Effector memory CD8-positive, alpha-beta T cell (primary cell): ENCODE measurements around the gene PTPRU.

Experiments used
- ATAC-seq: fragments of 150-1000 bp; cut with Tn5 transposase; replicated peaks from 2 replicates; pipeline ENCODE4 v1.10.0; 2021; ENCODE audit warnings: mild to moderate bottlenecking, moderate library complexity
- DNase-seq, 3 experiments: peaks; one replicate each; pipeline ENCODE4 v3.0.0; 2021
- H3K27ac Mint-ChIP-seq, 2 donors: one replicate each; pipeline ENCODE4 v1.8.0; 2022; ENCODE audit warnings: mild to moderate bottlenecking in 2 of 2, mixed read lengths in 2 of 2, moderate library complexity in 2 of 2
- H3K27me3 Mint-ChIP-seq, 2 donors: one replicate each; pipeline ENCODE4 v1.8.0; 2022; ENCODE audit warnings: mixed read lengths in 2 of 2
- H3K36me3 Mint-ChIP-seq: one replicate; pipeline ENCODE4 v1.8.0; 2022; ENCODE audit warnings: mild to moderate bottlenecking, moderate library complexity, mixed read lengths; ENCODE audit not compliant: insufficient read depth
- H3K4me1 Mint-ChIP-seq, 2 donors: one replicate each; pipeline ENCODE4 v1.8.0; 2022; ENCODE audit warnings: low read depth in 2 of 2, mixed read lengths in 2 of 2
- H3K4me3 Mint-ChIP-seq, 2 donors: one replicate each; pipeline ENCODE4 v1.8.0; 2022; ENCODE audit warnings: mild to moderate bottlenecking in 2 of 2, mixed read lengths in 2 of 2, moderate library complexity in 2 of 2
- H3K9me3 Mint-ChIP-seq, 2 donors: one replicate each; pipeline ENCODE4 v1.8.0; 2022; ENCODE audit warnings: mixed read lengths in 2 of 2
- total RNA-seq, 9 experiments: gene quantifications; one replicate each; lab custom pipeline; 2026; lab: John Stamatoyannopoulos, UW

The PTPRU gene
- 0 to 3.5 (median 0.29) reads per million in 9 experiments for total RNA-seq

- Mint-ChIP-seq H3K27ac (peak within 1 kb of the TSS in 1 of 2 donors; percentile 5), H3K9me3 (no peaks in the 10 kb centered on the region), H3K27me3 (peaks cover 36 to 76% of the 10 kb centered on the region in 2 donors), H3K36me3 (peaks cover 5% of the 10 kb centered on the region), H3K4me1 (peaks cover 14 to 15% of the 10 kb centered on the region in 2 donors), H3K4me3 (peak within 1 kb of the TSS; percentile 78 to 90)
- DNase-seq (peak; percentile 76 to 84 (median 79)), ATAC-seq (peak; percentile 87)
Measured at GRCh38 chr1:29235955-29236711, at the start of gene PTPRU. PTPRU (plus strand) TSS chr1:29236522; CDS start chr1:29236645, 123 bp downstream.

DNA sequence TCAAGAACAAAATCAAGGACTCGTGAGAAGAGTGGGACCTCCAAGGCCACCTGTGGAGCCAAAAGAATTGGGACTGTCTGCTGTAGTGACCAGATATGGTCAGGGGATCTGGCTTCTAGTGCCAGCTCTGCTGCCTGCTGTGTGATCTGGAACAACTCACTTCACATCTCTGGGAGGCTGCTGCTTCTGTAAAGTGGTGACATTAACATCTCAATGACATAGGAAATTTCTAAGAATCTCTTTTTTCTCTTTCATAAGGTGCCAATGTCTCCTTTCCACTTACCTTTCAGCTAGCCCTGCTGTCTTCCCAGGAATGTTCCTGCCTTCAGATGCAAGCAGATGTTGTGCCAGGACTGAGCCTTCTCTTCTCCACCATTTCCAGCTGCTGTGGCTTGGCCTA lies 49.6 kb upstream of the PTPRU start:
- peaks cover 4 to 5% of the 10 kb centered on the region in 2 donors for H3K4me1 Mint-ChIP-seq
- H3K9me3 Mint-ChIP-seq = no peaks in the 10 kb centered on the region
- H3K36me3 Mint-ChIP-seq = peaks cover 14% of the 10 kb centered on the region
- ATAC-seq (no peak), DNase-seq (no peak)
- H3K4me3 Mint-ChIP-seq = no peak overlapping the region
- no peaks in the 10 kb centered on the region for H3K27me3 Mint-ChIP-seq
- H3K27ac Mint-ChIP-seq = no peak overlapping the region

GRCh38 chr1:29190718-29191117 lies 45.6 kb upstream of the PTPRU start:
- no peaks in the 10 kb centered on the region for H3K9me3 Mint-ChIP-seq
- DNase-seq = no peak
- no peaks in the 10 kb centered on the region for H3K4me1 Mint-ChIP-seq
- peaks cover 15% of the 10 kb centered on the region for H3K36me3 Mint-ChIP-seq
- H3K27ac Mint-ChIP-seq = no peak overlapping the region
- no peak overlapping the region for H3K4me3 Mint-ChIP-seq
- H3K27me3 Mint-ChIP-seq = no peaks in the 10 kb centered on the region
- ATAC-seq = no peak

GRCh38 chr1:29193879-29194455 lies 42.4 kb upstream of the PTPRU start:
- H3K4me3 Mint-ChIP-seq = no peak overlapping the region
- peak overlapping the region in 1 of 2 donors; percentile 60 for H3K27ac Mint-ChIP-seq
- no peaks in the 10 kb centered on the region for H3K4me1 Mint-ChIP-seq
- DNase-seq (no peak), ATAC-seq (no peak)
- H3K9me3 Mint-ChIP-seq = no peaks in the 10 kb centered on the region
- no peaks in the 10 kb centered on the region for H3K27me3 Mint-ChIP-seq
- H3K36me3 Mint-ChIP-seq = peaks cover 13% of the 10 kb centered on the region

DNA sequence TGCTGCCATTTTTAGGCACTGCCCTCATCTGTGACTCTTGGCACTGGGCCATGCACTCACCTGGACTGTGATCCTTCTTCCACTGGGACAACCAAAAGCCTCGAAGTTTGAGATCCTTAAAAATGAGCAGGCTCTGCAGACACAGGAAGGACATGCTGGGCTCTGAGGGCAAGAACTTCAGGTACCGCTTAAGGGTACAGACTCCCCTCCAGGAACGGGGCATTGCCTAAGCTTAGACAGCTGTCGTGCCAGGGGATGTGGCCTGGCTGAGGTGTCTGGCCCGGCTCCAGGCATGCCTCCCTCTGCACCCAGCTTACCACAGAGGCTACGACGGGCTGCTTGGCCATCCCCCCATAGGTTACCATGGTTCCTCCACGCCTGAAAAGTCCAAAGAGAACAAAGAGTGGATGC lies 40.4 kb upstream of the PTPRU start:
- no peak overlapping the region for H3K4me3 Mint-ChIP-seq
- peaks cover 24% of the 10 kb centered on the region for H3K36me3 Mint-ChIP-seq
- no peaks in the 10 kb centered on the region for H3K27me3 Mint-ChIP-seq
- ATAC-seq (no peak), DNase-seq (no peak)
- no peaks in the 10 kb centered on the region for H3K9me3 Mint-ChIP-seq
- H3K27ac Mint-ChIP-seq = no peak overlapping the region
- H3K4me1 Mint-ChIP-seq = no peaks in the 10 kb centered on the region

DNA sequence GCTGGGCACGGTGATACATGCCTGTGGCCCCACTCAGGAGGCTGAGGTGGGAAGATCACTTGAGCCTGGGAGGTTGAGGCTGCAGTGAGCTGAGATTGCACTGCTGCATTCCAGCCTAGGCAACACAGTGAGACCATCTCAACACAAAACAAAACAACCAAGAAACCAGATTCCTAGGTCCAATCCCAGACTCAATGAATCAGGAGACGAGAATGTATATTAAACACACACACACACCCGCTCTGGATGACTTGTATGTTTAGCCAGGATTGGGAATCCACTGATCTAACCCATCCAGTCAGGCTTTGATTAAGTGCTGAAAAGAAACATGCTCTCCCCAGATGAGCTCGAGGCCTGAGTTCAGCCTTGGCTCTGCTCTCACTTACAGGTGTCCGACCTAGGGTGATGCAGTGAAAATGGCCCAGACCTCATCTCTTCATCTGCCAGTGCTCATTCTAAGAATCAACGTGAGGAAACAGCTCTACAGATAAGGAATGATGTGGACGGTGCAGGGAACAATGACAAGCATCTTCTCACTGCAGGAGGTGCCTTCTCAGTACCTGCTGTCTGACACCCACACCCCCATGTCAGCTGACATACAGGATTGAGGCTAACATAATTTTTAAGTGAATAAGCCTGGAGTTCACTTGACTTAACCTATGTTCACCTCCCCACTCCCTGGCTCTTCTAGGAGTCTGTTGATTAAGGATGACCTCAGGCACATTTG lies 39.3 kb upstream of the PTPRU start:
- DNase-seq = no peak
- Mint-ChIP-seq H3K27ac (peak overlapping the region in 1 of 2 donors; percentile 26), H3K36me3 (peaks cover 27% of the 10 kb centered on the region), H3K27me3 (no peaks in the 10 kb centered on the region), H3K9me3 (no peaks in the 10 kb centered on the region), H3K4me1 (no peaks in the 10 kb centered on the region), H3K4me3 (no peak overlapping the region)
- no peak for ATAC-seq

DNA sequence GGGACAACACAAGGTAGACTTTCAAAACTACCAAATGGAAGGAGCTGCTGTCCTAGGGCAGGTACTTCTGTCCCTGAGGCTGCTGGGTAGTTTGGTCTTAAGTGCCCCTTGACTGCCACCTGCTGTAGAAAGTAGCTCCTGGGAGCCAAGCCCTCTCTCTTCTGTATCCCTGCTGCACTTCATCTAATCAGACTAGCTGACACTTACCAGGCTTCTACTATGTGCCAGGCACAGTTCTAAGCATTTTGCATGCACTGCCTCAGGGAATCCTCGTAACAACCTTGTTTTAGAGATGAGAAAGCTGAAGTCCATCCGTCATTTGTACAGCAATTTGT lies 38.8 kb upstream of the PTPRU start:
- ATAC-seq (peak; percentile 73), DNase-seq (peak in 2 of 3 experiments; percentile 12 to 19)

DNA sequence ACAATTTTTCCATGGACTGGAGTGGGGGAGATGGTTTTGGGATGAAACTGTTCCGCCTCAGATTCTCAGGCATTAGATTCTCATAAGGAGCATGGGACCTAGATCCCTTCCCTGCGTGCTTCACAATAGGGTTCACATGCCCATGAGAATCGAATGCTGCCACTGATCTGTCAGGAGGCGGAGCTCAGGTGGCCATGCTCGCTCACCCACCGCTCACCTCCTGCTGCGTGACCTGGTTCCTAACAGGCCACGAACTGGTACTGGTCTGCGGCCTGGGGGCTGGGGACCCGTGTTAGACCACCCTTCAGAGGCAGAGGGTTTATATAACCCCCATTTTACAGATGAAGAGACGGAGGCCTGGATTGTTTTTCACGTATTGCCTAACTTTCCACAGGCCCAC lies 38.3 kb upstream of the PTPRU start:
- H3K4me3 Mint-ChIP-seq = no peak overlapping the region
- H3K4me1 Mint-ChIP-seq = peaks cover 3 to 4% of the 10 kb centered on the region in 2 donors
- no peak overlapping the region for H3K27ac Mint-ChIP-seq
- ATAC-seq = no peak
- H3K36me3 Mint-ChIP-seq = peaks cover 26% of the 10 kb centered on the region
- DNase-seq = no peak
- no peaks in the 10 kb centered on the region for H3K9me3 Mint-ChIP-seq
- H3K27me3 Mint-ChIP-seq = no peaks in the 10 kb centered on the region

More for the DNA sequence above, 38.8 kb upstream of the PTPRU start:
- H3K9me3 Mint-ChIP-seq = no peaks in the 10 kb centered on the region
- H3K27me3 Mint-ChIP-seq = no peaks in the 10 kb centered on the region
- H3K27ac Mint-ChIP-seq = peak overlapping the region in 1 of 2 donors; percentile 26
- H3K36me3 Mint-ChIP-seq = peaks cover 27% of the 10 kb centered on the region
- H3K4me1 Mint-ChIP-seq = no peaks in the 10 kb centered on the region
- H3K4me3 Mint-ChIP-seq = no peak overlapping the region

DNA sequence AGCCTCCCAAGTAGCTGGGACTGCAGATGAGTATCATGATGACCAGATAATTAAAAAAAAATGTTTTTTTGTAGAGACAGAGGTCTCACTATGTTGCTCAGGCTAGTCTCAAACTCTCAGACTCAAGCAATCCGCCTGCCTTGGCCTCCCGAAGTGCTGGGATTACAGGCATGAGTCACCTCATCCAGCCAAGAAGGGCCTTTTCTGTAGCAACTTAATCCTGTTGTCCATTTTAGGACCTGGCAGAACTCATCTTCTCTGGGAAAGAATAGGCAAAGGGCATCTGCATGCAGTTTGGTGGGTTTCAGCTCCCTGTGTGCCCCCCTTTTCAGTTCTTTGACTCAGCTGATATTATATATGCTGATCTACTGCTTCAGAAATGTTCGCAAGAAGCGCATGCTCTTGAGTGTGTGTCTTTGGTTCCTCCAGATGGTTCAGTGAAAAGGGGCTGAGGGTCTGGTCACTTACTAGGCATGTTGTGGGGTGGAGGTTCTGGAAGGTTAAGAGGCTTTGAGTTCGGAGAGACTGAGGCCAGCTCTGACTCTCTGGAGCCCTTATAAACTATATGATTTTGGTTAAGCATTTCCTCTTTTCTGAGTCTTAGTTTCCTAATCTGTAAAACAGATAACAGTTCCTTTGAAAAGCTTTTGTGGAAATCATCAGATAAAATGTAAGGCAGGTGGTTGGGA lies 35.3 kb upstream of the PTPRU start:
- H3K4me3 Mint-ChIP-seq = no peak overlapping the region

DNA sequence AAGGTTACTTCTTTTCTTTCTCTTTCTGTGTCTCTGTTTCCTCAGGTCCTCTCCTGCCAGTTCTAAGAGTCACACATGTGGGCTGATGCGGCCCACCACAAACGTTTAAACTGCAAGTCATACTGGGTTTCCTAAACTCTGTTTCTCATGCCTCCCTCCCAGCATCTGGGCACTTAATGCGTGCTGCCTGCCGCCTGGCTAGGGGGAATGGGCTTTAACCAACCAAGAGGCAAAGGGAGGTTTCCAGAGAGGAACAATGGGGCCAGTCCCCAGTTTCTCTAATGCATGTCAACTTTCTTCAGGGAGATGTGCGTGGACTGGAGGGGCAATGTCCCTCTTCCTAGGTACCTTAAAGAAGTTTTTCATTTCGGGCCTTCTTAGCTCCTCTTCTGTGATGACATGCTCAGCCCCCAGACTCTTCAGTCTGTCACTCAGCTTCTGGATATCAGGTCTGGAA lies 34.7 kb upstream of the PTPRU start:
- no peak overlapping the region for H3K27ac Mint-ChIP-seq
- H3K9me3 Mint-ChIP-seq = no peaks in the 10 kb centered on the region
- H3K36me3 Mint-ChIP-seq = peaks cover 17% of the 10 kb centered on the region
- H3K4me1 Mint-ChIP-seq = peaks cover 3 to 4% of the 10 kb centered on the region in 2 donors
- H3K4me3 Mint-ChIP-seq = no peak overlapping the region
- ATAC-seq = no peak
- H3K27me3 Mint-ChIP-seq = no peaks in the 10 kb centered on the region
- no peak for DNase-seq

More for the DNA sequence above, 35.3 kb upstream of the PTPRU start:
- Mint-ChIP-seq H3K27me3 (no peaks in the 10 kb centered on the region), H3K27ac (no peak overlapping the region), H3K36me3 (peaks cover 17% of the 10 kb centered on the region), H3K9me3 (no peaks in the 10 kb centered on the region), H3K4me1 (peaks cover 3 to 4% of the 10 kb centered on the region in 2 donors)
- DNase-seq (no peak), ATAC-seq (no peak)

DNA sequence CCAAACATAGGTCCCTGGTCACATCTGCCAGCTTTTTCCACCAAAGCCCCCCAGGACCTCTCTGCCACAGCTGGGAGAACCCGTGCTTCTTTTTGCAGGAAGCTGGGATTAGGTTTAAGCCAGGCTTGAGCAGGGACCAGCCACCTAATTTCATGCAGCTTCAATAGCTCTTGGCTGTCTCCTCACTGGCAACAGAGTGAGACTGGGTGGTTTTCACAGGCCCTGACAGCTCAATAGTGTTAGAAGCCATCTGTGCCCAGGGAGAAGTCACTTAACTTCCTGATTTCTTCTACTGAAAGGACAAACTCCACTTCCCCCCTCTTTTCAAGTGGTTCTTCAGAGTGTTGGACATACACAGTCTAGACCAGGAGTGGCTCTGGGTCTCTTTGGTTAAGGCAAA lies 34.3 kb upstream of the PTPRU start:
- no peak for ATAC-seq
- no peak overlapping the region for H3K4me3 Mint-ChIP-seq
- H3K9me3 Mint-ChIP-seq = no peaks in the 10 kb centered on the region
- peaks cover 3 to 4% of the 10 kb centered on the region in 2 donors for H3K4me1 Mint-ChIP-seq
- peaks cover 17% of the 10 kb centered on the region for H3K36me3 Mint-ChIP-seq
- no peaks in the 10 kb centered on the region for H3K27me3 Mint-ChIP-seq
- no peak overlapping the region for H3K27ac Mint-ChIP-seq
- DNase-seq = no peak

GRCh38 chr1:29202584-29203340 lies 33.6 kb upstream of the PTPRU start:
- Mint-ChIP-seq H3K27me3 (no peaks in the 10 kb centered on the region), H3K27ac (no peak overlapping the region), H3K4me1 (peaks cover 3 to 4% of the 10 kb centered on the region in 2 donors), H3K4me3 (no peak overlapping the region), H3K9me3 (no peaks in the 10 kb centered on the region), H3K36me3 (peaks cover 17% of the 10 kb centered on the region)
- ATAC-seq (peak; percentile 95), DNase-seq (peak; percentile 85 to 92 (median 89))
